Stimulated activated CD4-positive, alpha-beta T cell treated with anti-CD3 and anti-CD28 coated beads, Interleukin-1b, Interleukin-23, amount 100 ng/mL, for 4 hours (primary cell): ENCODE results near the gene SMTN.
"Not testable (repeated sequence)": the region's sequence is repeated elsewhere in the genome, so short reads cannot be mapped to it uniquely, and the experiment has no call there.

Experiments
- DNase-seq, 2 donors: peaks; one replicate each; pipeline ENCODE4 v3.0.0-alpha.2; 2020; ENCODE audit warnings: low read depth in 2 of 2

Gene SMTN

GRCh38 chr22:31073125-31073524 is 8.0 kb upstream of the SMTN start:
- not testable (repeated sequence) for DNase-seq

GRCh38 chr22:31073545-31074145 is 7.5 kb upstream of the SMTN start:
- DNase-seq, result not testable (repeated sequence)

DNA sequence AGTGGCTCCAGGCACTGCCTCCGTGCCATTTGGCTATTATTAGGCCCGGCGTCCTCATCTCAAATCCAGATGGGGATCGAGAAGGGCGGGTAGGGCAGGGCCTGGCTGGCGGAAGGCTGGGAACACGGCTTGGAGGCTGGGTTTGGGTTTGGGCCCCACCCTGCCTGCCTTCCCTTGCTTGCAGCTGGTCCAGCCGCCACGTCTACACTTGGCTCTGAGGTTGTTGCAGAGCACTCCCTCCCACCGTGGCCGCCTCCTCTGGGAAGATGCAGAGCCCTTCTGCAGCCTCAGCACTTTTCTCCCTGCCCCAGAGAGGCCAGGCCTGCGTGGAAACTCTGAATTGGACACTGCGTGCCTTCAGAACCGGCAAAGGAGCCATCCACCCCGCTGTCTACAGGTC is 5.2 kb upstream of the SMTN start:
- DNase-seq, result no peak

DNA sequence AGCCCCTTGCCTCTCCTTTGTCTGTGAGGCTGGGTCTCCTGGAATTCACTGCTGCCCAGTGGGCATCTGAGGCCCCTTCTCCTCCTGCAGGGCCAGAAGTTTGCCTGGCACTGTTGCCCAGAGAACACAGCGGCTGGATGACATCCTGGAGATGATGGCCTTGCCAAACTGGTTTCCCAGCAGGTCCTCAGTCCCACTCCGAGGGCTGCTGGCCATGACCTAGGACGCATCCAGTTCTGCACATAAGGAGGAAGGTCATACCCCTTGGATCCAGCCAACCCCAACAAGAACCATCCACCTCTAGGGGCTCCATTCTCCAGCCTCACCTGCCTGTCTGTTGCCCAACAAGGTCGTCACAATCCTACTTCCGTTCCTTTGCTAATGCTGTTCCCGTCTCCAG is 3.4 kb upstream of the SMTN start:
- no peak for DNase-seq

DNA sequence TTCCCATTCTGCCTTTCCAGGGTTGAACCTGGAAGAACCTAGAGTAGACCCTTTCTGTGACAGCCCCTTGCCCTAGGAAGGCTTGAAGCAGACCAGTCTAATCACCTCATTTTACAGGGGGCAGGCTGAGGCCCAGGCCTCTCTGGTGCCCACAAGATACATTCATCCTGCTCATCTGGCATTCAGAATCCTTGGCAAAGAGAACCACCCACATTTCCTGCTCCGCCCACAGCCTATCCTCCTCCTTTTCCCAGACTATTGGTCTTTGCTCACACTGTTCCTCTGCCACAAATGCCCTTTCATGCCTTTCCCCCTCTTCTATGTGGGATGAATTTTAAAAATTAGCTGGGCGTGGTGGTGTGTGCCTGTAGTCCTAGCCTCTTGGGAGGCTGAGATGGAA is 2.7 kb upstream of the SMTN start:
- not testable (repeated sequence) for DNase-seq

DNA sequence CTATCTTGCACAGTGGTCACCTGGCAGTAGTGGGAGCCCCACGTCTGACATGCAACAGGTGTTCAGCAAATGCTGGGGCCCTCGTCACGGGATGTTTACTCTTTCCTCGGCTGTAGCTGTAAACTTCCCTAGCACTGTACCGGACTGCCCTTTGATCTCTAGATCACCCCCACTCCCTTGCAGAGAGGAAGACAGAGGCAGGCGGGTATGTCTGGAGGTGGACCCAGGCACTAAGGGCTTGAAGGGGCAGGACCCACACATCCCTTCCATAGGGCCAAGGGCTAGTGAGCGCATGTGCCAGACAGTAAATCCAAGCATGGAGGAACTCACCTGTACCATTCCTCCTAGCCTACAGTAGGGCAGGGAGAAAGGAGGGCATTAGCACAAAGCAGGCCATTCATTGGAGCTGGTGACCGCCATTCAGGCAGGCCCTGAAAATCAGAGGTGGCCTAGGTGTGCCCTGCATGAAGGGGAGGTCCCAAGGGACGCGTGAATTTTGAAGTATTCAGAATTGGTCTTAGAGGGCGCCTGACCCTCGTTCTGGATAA is 1.9 kb upstream of the SMTN start:
- no peak for DNase-seq

GRCh38 chr22:31080164-31080847 is 812 bp upstream of the SMTN start:
- no peak for DNase-seq

- DNase-seq, result no peak
Measured at GRCh38 chr22:31081963-31082605, 966 bp downstream of the SMTN start.

DNA sequence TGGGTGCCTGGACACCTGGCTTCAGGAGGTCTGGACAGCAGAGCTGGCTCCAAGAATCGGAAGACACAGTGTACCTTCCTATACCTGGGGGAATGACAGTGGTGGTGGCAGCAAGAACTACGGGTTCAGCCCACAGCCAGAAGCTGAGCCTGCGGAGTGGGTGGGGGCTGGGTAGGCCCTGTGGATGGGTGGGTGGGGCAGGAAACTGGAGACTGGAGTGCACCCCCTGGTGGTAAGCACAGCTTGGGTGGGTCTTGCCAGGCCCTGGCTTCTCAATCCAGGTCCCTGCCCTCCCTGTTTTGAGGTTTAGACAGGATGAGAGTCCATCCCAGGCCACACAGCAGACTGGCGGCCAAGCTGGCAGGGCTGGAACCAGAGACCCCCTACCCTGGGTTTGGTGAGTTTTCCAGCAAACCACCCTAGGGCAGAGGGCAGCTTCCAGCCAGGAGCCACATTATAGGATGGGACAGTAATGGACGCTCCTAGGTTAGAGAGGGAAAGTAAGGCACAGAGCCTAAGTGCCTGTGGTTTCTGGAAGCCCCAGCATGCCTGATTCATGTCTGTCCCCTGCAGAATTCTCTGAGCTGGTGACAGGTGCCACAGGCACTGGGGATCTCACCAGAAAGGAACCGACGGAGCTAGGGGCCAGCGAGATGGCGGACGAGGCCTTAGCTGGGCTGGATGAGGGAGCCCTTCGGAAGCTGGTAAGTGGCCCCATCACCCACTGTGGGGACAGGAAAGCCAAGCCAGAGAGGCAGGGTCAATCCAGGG is 1.7 kb downstream of the SMTN start:
- peak; percentile 51 to 58 for DNase-seq

- no peak for DNase-seq
Measured at GRCh38 chr22:31083377-31083768, 2.3 kb downstream of the SMTN start.

- no peak for DNase-seq
Measured at GRCh38 chr22:31083923-31084810, 3.0 kb downstream of the SMTN start.

GRCh38 chr22:31084811-31085492 is 3.8 kb downstream of the SMTN start:
- DNase-seq, result peak; percentile 82 to 86

DNA sequence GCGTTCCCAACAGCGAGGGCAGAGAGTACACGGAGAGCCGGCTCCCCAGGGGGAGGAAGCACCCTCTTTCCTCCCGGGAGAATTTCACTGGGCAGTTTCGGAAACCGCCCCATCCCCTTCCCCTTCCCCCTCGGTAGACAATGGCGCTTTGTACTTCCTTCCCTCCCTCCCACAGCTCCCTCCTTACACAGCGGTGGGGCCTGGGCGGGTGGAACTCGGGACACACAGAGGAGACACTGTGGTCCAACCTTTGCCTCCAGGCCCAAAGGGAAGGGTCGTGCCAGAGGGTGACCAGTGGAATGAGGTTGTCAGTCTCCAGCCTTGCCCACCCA is 4.3 kb downstream of the SMTN start:
- DNase-seq, result no peak

DNA sequence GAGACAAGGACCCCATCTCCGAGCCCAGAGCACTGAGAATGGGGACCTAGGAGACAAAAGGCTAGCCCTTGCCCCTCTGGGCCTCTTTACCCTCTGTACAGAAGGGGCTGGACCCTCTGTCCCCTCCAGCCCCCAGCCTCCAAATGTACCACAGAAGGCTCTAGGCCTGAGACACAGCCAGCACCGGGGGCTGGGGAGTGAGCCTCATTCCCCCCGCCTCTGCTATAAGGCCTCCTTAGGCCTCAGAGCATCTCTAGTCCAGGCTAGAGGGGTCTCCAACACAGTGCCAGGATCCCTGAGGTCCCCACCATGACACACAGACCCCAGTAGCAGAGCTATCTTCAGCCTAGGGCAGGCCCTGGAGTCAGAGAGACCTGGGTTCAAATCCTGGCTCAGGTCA is 4.8 kb downstream of the SMTN start:
- no peak for DNase-seq

DNA sequence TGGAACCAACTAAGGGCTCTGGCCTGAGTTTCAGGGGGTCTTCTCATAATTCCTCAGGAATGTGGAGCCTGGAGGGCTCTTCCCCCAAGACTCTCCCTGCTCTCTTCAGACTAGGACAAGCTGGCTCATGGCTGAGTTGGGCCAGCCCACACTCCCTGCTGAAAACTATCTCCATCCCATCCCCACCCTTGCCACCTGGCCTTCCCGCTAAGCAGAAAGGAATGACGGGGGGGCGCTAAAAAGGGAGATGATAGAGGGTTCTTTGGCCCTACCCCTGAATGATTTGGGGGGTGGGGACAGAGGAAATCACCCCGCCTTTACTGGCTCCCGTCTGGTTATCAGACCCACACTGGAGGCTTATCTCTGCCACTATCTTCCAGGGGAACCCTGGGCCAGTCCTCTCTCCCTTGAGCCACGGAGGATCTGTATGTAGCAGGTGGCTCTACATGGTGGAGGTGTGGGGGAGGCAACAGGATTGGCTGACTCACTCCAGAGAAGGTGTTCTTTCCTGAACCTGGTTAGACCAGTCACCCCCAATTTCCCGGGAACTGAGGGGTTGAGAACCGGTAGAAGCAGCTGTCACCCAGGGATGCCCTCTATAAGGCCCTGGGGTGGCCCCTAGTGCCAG is 5.7 kb downstream of the SMTN start:
- no peak for DNase-seq

DNA sequence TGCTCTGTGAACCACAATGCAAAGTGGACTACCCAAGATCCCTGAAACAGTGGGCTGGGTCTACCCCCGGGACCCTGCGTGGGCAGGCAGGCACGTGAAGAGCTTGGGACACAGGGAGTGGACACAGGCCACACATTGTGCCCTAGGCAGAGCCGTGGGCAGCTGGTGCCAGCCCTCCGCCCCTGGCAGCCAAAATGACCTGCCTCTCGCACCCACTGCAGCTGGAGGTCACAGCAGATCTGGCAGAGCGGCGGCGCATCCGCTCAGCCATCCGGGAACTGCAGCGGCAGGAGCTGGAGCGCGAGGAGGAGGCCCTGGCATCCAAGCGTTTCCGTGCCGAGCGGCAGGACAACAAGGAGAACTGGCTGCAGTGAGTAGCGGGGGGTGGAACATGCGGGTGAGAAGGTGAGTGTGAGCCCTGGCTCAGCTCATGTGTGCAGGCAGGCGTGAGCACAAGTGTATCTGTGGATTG is 6.7 kb downstream of the SMTN start:
- DNase-seq, result no peak

DNA sequence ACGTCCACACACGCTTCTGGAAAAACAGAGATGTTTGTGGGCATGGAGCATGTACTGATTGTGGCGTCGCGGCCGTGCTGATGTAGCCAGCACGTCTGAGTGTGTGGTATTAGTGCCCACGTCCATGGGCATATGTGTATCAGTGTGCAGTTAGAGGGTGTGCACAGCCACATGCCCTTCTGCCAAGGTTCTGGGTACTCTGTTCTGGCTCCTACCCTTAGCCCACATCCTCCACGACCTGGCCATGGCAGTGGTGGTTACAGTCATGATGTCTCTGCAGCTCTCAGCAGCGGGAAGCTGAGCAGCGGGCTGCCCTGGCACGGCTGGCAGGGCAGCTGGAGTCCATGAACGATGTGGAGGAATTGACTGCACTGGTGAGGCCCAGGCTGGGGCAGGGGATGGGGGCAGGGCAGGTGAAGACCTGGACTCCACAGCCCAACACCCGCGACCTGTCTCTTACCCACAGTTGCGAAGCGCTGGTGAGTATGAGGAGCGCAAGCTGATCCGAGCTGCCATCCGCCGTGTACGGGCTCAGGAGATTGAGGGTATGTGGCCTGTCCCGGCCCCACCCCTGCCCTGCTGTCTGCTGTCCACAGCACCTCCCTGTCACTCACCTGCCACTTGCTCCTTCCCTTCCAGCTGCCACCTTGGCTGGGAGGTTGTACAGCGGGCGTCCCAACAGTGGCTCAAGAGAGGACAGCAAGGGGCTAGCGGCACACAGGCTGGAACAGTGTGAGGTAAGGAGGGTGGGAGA is 7.3 kb downstream of the SMTN start:
- DNase-seq, result no peak

- peak in 1 of 2 donors; percentile 32 for DNase-seq
Measured at GRCh38 chr22:31089160-31090100, 8.3 kb downstream of the SMTN start.
